TTC549 (cell line): ENCODE data around the gene KLHL6.
"Not testable (repeated sequence)": the region's sequence is repeated elsewhere in the genome, so short reads cannot be mapped to it uniquely, and the experiment has no call there.

Experiments
- FAIRE-seq: peaks from 2 replicates; lab custom pipeline; 2012; peaks lifted over from hg19 to GRCh38; lab: Jason Lieb, UNC

The KLHL6 gene

DNA sequence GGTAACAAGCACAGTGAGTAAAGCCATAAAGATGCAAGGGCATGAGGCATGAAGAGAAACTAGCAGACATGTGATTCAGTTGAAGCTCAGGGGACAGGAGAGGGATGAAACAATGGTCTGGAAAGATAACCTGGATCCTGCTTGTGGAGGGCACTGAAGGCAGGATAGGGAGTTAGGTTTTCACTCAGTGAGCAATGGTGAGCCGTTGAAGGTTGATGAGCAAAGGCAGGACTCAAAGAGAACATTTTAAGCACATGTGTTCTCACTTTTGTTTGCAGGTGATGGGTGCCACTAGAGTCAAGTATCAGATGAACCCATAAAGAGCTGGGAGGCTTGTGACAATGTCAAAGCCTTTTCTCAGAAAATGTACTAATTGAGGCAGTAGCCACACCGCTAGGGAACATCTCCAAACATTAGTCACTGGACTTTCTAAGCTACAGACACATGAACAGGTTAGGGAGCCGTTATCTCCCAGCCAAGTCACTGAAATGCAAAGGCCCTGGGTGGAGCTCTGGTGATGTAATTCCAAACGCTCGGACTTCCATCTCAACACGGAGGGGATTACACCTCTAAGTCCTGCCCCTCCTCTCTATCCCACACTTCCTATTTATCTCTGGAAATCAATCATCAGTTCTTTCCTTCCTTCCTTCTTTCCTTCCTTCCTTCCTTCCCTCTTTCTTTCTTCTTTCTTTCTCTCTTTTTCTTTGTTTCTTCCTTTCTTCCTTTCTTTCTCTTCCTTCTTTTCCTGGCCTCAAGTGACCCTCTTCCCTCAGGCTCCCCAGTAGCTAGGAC lies 22.7 kb downstream of the KLHL6 start:
- FAIRE-seq, result no peak

DNA sequence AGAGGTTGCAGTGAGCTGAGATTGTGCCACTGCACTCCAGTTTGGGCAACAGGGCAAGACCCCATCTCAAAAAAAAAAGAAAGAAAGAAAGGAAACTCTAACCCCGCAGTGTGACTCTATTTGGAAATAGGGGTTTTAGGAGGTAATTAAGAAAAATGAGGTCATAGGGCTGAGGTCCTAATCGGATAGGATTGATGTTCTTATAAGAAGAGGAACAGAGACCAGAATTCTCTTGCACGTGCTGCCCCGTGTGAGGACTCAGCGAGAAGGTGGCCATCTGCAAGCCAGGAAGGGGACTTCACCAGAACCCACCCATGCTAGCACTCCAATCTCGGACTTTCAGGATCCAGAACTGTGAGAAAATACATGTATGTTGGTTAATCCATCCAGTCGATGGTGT lies 25.8 kb downstream of the KLHL6 start:
- no peak for FAIRE-seq

- no peak for FAIRE-seq
Observed at GRCh38 chr3:183529185-183529584, 26.3 kb downstream of the KLHL6 start.

DNA sequence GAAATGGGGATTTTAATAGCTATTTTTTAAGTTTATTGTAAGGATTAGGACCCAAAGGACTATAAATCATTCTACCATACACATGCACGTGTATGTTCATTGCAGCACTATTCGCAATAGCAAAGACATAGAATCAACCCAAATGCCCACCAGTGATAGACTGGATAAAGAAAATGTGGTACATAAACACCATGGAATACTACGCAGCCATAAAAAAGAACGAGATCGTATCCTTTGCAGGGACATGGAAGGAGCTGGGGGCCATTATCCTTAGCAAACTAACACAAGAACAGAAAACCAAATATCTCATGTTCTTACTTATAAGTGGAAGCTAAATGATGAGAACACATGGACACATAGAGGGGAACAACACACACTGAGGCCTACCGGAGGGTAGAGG lies 26.7 kb downstream of the KLHL6 start:
- FAIRE-seq, result not testable (repeated sequence)

DNA sequence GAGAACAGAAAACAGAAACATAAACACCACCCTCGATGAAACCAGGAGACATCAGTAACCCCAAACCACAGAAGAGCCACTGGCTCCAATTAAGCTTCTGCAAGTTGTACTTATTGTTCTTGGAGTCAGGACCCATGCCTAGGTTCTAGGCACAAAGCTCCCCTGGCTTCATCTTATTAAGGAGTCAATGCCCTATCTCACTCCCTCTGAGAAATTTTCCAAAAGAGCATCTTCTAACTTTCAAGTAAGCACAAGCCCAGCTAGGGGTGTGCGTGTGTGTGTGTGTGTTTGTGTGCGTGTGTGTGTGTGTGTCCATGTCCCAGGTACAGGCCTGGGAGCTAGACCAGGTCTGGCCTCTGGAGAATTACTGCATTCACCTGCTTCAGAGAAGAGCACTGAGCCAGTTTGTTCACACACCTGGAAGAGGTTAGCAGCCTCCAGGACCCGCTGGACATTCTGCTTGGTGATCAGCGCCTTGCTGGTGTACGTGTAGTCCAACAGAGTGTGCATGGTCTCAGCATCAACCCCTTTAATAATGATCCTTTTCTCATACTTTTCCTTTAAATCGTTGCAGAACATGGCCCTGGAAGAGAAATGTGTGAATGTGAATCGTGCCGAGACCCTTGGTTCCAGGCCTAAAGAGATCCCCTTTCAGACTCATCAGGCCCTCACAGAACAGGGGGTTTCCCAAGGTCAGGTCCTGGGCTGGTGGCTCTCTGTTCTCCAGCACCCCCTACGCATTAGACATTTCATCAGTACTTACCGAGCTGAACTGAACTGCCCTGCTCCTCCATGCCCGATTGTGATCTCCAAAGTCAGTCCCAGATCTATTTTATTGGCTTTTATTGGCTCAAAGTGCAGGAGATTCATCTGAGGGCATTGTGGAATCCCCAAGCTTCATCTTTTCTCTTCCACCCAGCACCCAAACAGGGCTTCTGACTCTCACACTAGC lies 27.8 kb downstream of the KLHL6 start:
- no peak for FAIRE-seq

DNA sequence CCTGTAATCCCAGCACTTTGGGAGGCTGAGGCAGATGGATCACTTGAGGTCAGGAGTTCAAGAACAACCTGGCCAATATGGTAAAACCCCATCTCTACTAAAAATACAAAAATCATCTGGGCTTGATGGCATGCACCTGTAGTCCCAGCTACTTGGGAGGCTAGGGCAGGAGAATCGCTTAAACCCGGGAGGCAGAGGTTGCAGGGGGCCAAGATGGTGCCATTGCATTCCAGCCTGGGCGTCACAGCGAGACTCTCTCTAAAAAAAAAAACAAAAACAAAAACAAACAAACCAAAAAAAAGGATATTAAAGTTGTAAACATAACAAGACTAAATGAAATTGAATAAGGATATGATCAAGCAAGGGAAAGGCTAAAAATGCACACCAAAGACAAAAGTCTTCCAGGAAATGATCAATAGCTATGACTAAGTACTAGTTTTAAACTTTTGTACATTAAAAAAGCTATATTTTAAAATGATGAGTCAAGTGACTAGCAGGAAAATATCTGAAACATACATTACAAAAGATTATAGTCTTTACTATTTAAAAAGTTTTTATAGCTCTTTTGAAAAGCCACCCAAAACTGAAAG lies 28.6 kb downstream of the KLHL6 start:
- FAIRE-seq, result no peak

DNA sequence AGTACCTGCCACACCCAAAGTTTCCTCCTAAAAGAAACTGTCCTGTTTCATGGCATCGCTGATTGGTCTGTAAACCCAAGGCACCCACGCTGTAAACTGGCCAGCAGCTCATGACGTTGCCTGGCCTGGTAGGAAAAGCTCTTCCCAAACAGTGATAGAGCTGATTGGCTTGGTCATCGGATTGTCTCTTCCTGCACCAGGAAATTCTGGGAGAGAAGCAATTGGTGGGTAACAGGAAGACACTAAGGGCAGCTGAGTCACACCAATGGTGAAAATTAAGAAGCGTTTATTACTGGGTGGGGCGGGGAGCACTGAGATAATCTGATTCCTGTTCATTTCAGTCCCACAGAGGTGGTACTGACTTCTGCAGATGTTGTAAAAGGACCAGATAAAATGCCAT lies 31.0 kb downstream of the KLHL6 start:
- FAIRE-seq, result no peak

GRCh38 chr3:183520741-183521556 lies 34.6 kb downstream of the KLHL6 start:
- FAIRE-seq, result not testable (repeated sequence)

- FAIRE-seq, result not testable (repeated sequence)
Observed at GRCh38 chr3:183520295-183520694, 35.2 kb downstream of the KLHL6 start.

- no peak for FAIRE-seq
Observed at GRCh38 chr3:183519891-183520290, 35.6 kb downstream of the KLHL6 start.

DNA sequence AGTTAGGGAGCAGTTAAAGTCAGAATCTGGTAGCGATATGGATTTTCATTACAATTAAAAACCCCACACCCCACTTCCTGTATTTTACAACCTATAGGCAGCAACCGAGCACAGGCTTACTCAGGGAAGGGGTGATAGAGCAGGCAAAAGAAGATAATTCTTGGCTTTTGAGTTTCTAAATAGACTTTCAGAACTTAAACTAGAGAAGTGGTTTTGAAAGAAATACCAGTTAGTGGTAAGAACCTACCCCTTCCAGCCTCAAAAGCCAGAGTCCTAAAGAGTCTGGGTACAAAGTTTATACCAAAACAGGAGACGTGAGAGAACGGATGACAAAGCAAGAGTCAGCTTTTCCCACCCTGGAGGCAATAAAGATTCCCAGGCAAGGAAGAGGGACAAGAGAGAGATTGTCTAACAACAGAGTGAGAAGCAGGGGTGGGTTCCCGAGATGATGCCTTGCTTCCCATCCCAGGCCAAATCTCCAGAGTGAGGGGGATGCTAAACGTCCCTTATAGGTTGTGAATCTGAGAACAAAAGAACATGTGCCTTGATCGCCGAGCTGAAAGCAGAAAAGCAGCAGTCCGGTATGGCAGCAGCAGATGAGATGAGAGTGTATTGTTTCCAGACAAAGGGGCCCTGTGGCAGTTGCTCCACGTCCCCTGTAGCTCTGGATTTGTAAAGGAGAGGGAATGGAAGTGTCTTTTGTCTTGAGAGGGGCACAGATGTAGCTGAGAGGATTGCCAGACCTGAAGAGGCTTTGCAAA lies 36.8 kb downstream of the KLHL6 start:
- FAIRE-seq, result no peak

GRCh38 chr3:183517607-183518006 lies 37.9 kb downstream of the KLHL6 start:
- FAIRE-seq, result no peak

DNA sequence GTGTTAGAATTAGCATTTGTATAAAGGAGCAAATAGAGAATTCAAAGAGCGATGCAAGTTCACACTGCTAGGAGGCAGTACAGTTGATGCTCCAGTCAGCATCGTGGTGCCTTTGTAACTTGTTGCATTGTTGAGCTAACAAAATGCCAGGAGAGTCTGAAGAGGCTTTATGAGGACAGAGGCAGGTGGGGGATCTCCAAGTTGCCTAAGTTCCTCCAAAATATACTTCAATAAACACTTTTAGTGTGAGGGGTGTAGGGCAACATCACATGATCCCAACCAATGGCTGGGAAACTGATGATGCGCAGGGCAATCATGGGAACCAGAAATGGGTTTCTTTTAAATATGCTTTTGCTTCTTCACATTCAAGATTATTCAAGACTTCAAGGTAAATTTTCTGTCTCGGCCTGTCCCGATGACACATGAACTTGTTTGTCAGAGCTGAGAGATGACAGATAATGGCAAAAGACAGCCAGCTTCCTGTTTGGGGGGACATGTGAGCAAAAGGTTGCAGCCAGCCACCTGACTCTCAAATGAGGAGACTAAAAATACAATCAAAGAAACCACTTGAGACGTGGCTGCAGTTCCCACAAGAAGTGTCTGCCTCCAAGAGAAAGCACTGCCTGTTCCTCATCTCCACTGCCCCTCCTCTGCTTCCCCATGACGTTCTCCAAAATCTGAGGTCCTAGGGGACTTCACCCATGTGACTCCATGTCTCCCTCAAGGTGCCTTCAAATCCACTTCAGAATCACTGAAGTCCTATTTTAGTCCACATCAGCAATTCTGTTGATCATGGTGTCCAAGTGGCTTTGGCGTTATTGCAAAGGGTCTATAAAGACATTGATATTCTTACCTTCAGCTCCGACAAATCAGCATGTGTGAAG lies 39.3 kb downstream of the KLHL6 start:
- no peak for FAIRE-seq

- no peak for FAIRE-seq
Observed at GRCh38 chr3:183514021-183514420, 41.5 kb downstream of the KLHL6 start.

- FAIRE-seq, result no peak
Observed at GRCh38 chr3:183513046-183513706, 42.3 kb downstream of the KLHL6 start.

DNA sequence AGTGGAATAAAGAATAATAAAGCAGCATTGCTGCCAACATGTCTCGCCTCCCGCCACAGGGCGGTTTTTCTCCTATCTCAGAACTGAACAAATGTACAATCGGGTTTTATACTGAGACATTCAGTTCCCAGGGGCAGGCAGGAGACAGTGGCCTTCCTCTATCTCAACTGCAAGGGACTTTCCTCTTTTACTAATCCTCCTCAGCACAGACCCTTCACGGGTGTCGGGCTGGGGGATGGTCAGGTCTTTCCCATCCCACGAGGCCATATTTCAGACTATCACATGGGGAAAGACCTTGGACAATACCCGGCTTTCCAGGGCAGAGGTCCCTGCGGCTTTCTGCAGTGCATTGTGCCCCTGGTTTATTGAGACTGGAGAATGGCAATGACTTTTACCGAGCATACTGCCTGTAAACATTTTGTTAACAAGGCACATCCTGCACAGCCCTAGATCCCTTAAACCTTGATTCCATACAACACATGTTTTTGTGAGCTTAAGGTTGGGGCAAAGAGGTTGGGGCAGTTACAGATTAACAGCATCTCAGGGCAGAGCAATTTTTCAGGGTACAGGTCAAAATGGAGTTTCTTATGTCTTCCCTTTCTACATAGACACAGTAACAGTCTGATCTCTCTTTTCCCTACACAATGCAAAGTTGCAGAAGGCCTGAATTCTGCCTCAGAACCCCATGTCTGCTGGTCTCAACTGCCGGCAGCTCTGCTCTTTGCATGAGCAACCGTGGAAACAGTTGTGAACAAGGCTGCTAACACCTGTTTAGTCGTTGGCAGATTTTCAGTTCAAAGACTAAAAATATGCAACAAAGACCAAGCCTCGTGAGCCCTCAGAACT lies 44.0 kb downstream of the KLHL6 start:
- not testable (repeated sequence) for FAIRE-seq

DNA sequence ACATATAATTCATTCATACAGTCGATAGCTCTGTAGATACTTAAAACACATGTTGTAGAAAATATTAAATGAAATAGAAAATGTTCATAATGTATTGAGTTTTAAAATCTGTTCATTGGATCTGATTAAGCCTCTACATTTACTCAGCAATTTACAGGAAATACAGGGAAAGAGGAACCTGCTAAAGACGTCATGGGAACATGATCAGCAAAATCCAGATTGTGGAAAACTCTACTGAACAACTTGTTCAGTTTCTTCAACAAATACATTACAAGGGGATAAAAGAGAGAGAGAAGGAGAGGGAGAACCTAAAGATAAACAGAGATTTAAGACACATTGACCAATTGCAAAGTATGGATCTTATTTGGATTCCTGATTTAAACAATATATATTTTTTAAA lies 46.7 kb downstream of the KLHL6 start:
- no peak for FAIRE-seq

DNA sequence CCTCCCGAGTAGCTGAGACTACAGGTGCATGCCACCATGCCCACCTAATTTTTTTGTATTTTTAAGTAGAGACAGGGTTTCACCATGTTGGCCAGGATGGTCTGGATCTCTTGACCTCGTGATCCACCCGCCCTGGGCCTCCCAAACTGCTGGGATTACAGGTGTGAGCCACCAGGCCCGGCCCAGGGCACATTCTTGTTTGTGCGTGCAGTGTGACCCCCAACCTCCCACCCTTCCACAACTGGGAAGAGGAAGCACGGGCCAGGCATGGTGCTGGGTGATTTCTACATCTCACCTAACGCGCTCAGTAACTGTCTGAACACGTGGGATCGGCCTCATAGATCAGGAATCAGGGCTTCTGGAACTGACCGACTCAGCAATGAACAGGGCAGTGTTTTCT lies 48.0 kb downstream of the KLHL6 start:
- FAIRE-seq, result no peak
